H9 (cell line): Measurements from ENCODE around the gene UNC79. TPM values are rescaled to one million over a fixed set of nuclear protein-coding genes. Genes with fewer than 3 reads are reported as not detected.

Experiments used
- DNase-seq: peaks from one replicate; pipeline ENCODE4 v3.0.0-alpha.2; 2017
- H2AFZ ChIP-seq: one replicate; pipeline ENCODE4 v1.6.1; 2013; ENCODE audit warnings: mild to moderate bottlenecking, low read length, control low read depth, moderate library complexity
- H2AK5ac ChIP-seq: 2 replicates; pipeline ENCODE4 v1.6.1; 2013; ENCODE audit warnings: low read length, control low read depth, mixed read lengths; ENCODE audit not compliant: insufficient read length
- H2BK120ac ChIP-seq: one replicate; pipeline ENCODE4 v1.6.1; 2013; ENCODE audit warnings: low read depth, mild to moderate bottlenecking, low read length, control low read depth, inconsistent platforms; ENCODE audit not compliant: poor library complexity, severe bottlenecking
- H2BK12ac ChIP-seq: 2 replicates; pipeline ENCODE4 v1.6.1; 2013; ENCODE audit warnings: low read length, control low read depth, mixed read lengths, low read depth; ENCODE audit not compliant: insufficient read length
- H2BK15ac ChIP-seq: 2 replicates; pipeline ENCODE4 v1.6.1; 2013; ENCODE audit warnings: low read depth, low read length, control low read depth
- H2BK20ac ChIP-seq: one replicate; pipeline ENCODE4 v1.6.1; 2013; ENCODE audit warnings: low read depth, mild to moderate bottlenecking, low read length, control low read depth, inconsistent platforms; ENCODE audit not compliant: poor library complexity, severe bottlenecking
- H2BK5ac ChIP-seq: 2 replicates; pipeline ENCODE4 v1.6.1; 2013; ENCODE audit warnings: low read length, control low read depth, mixed read lengths; ENCODE audit not compliant: insufficient read length
- H3K14ac ChIP-seq: 2 replicates; pipeline ENCODE4 v1.6.1; 2013; ENCODE audit warnings: low read length, control low read depth; ENCODE audit not compliant: insufficient read depth
- H3K18ac ChIP-seq: 2 replicates; pipeline ENCODE4 v1.6.1; 2013; ENCODE audit warnings: low read depth, mild to moderate bottlenecking, mixed read lengths, low read length, control low read depth; ENCODE audit not compliant: insufficient read length
- H3K23ac ChIP-seq: 2 replicates; pipeline ENCODE4 v1.6.1; 2013; ENCODE audit warnings: low read length, control low read depth, mixed read lengths, low read depth; ENCODE audit not compliant: insufficient read length
- H3K23me2 ChIP-seq: 2 replicates; pipeline ENCODE4 v1.6.1; 2013; ENCODE audit warnings: low read depth, mild to moderate bottlenecking, mixed read lengths, low read length, control low read depth; ENCODE audit not compliant: insufficient read length, poor library complexity, severe bottlenecking
- H3K27ac ChIP-seq: 2 replicates; pipeline ENCODE4 v1.5.1; 2013; ENCODE audit warnings: low read length, control low read depth, mixed read lengths, low read depth; ENCODE audit not compliant: insufficient read length
- H3K27me3 ChIP-seq: 2 replicates; pipeline ENCODE4 v1.6.1; 2013; ENCODE audit warnings: low read length, control low read depth, inconsistent platforms; ENCODE audit not compliant: insufficient read depth
- H3K4ac ChIP-seq: 2 replicates; pipeline ENCODE4 v1.6.1; 2013; ENCODE audit warnings: low read depth, mild to moderate bottlenecking, control low read depth, inconsistent platforms, low read length, moderate library complexity
- H3K4me1 ChIP-seq: 2 replicates; pipeline ENCODE4 v1.6.1; 2013; ENCODE audit warnings: low read length, control low read depth, inconsistent platforms; ENCODE audit not compliant: insufficient read depth
- H3K4me2 ChIP-seq: 2 replicates; pipeline ENCODE4 v1.6.1; 2013; ENCODE audit warnings: low read length, control low read depth, mixed read lengths; ENCODE audit not compliant: insufficient read length, insufficient read depth
- H3K56ac ChIP-seq: 2 replicates; pipeline ENCODE4 v1.6.1; 2013; ENCODE audit warnings: low read depth, mild to moderate bottlenecking, mixed read lengths, low read length, control low read depth; ENCODE audit not compliant: insufficient read length
- H3K79me1 ChIP-seq: 2 replicates; pipeline ENCODE4 v1.6.1; 2013; ENCODE audit warnings: low read depth, mild to moderate bottlenecking, moderate library complexity, low read length, control low read depth, inconsistent platforms; ENCODE audit not compliant: insufficient read depth, poor library complexity, severe bottlenecking
- H3K79me2 ChIP-seq: 2 replicates; pipeline ENCODE4 v1.6.1; 2013; ENCODE audit warnings: low read length, control low read depth, inconsistent platforms; ENCODE audit not compliant: insufficient read depth
- H3K9ac ChIP-seq: 2 replicates; pipeline ENCODE4 v1.6.1; 2013; ENCODE audit warnings: low read length, control low read depth, mixed read lengths; ENCODE audit not compliant: insufficient read length; ENCODE audit errors: extremely low read depth
- H3K9me3 ChIP-seq: one replicate; pipeline ENCODE4 v1.6.1; 2013; ENCODE audit warnings: low read depth, low read length, inconsistent platforms; ENCODE audit not compliant: control insufficient read depth
- H3T11ph ChIP-seq: one replicate; pipeline ENCODE4 v1.6.1; 2013; ENCODE audit warnings: mild to moderate bottlenecking, low read length, control low read depth, inconsistent platforms
- H4K20me1 ChIP-seq: one replicate; pipeline ENCODE4 v1.6.1; 2013; ENCODE audit not compliant: control insufficient read depth, insufficient read length, insufficient read depth
- H4K5ac ChIP-seq: 2 replicates; pipeline ENCODE4 v1.6.1; 2013; ENCODE audit warnings: low read depth, mild to moderate bottlenecking, mixed read lengths, low read length, control low read depth; ENCODE audit not compliant: insufficient read length
- H4K8ac ChIP-seq: replicated peaks from 2 replicates; pipeline ENCODE4 v1.6.1; 2013; ENCODE audit warnings: low read length, control low read depth, mixed read lengths, low read depth; ENCODE audit not compliant: insufficient read length
- H4K91ac ChIP-seq: 2 replicates; pipeline ENCODE4 v1.6.1; 2013; ENCODE audit warnings: low read depth, mild to moderate bottlenecking, moderate library complexity, mixed read lengths, low read length, control low read depth; ENCODE audit not compliant: insufficient read length
- H3K27ac Mint-ChIP-seq, 3 experiments: 2 replicates in 2 of 3; 3 replicates in 1 of 3; pipeline ENCODE4 v1.8.0; 2020 to 2021; ENCODE audit warnings: mixed read lengths in 3 of 3, mild to moderate bottlenecking in 1 of 3, moderate library complexity in 1 of 3
- H3K27me3 Mint-ChIP-seq: 2 replicates; pipeline ENCODE4 v1.8.0; 2021; ENCODE audit warnings: low read depth, mild to moderate bottlenecking, moderate library complexity, mixed read lengths
- H3K36me3 Mint-ChIP-seq, 3 experiments: 2 replicates in 2 of 3; 3 replicates in 1 of 3; pipeline ENCODE4 v1.8.0; 2020 to 2021; ENCODE audit warnings: low read depth in 3 of 3, mixed read lengths in 3 of 3; ENCODE audit not compliant: insufficient read depth in 1 of 3
- H3K4me1 Mint-ChIP-seq, 2 experiments: 2 replicates each; pipeline ENCODE4 v1.8.0; 2020; ENCODE audit warnings: mixed read lengths in 2 of 2
- H3K4me3 Mint-ChIP-seq, 2 experiments: 2 replicates in 1 of 2; 3 replicates in 1 of 2; pipeline ENCODE4 v1.8.0; 2020 to 2021; ENCODE audit warnings: mild to moderate bottlenecking in 2 of 2, mixed read lengths in 2 of 2, moderate library complexity in 1 of 2
- H3K9me3 Mint-ChIP-seq, 2 experiments: 2 replicates in 1 of 2; 3 replicates in 1 of 2; pipeline ENCODE4 v1.8.0; 2020; ENCODE audit warnings: mild to moderate bottlenecking in 2 of 2, mixed read lengths in 2 of 2, moderate library complexity in 1 of 2
- CTCF ChIP-seq: fragments of 200-600 bp; sonication (generic); conservative IDR thresholded peaks from 3 replicates; pipeline ENCODE4 v1.8.0; 2021; ENCODE audit warnings: antibody characterized with exemption, mild to moderate bottlenecking
- WGBS: extraction: QIAGEN DNeasy Blood & Tissue Kit; methylation state at CpG from one replicate; pipeline ENCODE4 v1.1.7; 2013; ENCODE audit warnings: missing lambda C conversion rate, low lambda C conversion rate, mixed read lengths; ENCODE audit not compliant: insufficient read length; ENCODE audit errors: extremely low coverage; 5-methylcytosine and 5-hydroxymethylcytosine counted together
- total RNA-seq: library from RNA; stranded (reverse); gene quantifications from 2 replicates; pipeline ENCODE4 v1.2.1, GENCODE V29; 2021

UNC79 gene
- total RNA-seq, 1 experiment from 2014 or later, result 3.0 TPM

DNA sequence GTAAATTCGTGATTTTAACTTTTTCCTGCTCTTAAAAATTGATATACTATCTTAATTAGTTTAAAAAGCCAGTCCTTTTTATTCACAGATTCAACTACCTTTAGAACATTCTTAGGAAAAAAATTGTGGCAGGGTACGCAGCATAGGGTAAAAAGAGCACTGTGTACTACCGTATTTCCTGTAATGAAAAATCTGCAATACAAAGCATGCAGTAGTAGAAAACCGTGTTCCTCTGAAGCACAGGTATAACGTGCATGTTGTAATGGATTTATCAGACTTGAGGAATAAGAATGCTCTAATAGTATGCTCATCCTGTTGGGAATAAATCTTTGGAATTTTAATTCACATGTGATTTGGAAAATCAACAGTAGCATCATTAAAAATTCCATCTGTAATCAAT is 140.5 kb downstream of the UNC79 start:
- Histone ChIP-seq H3K14ac (no peak overlapping the region), H2BK5ac (no peak overlapping the region), H3K4me2 (no peak overlapping the region), H3K18ac (no peak overlapping the region), H3K79me1 (no peaks in the 10 kb centered on the region), H3K9ac (no peak overlapping the region), H2BK20ac (no peak overlapping the region), H3K56ac (no peak overlapping the region), H3K23me2 (no peaks in the 10 kb centered on the region), H2AFZ (no peak overlapping the region), H3K4me1 (no peaks in the 10 kb centered on the region; the same call in 1 of the 2 replicates), H3K27ac (no peak overlapping the region), H4K20me1 (no peaks in the 10 kb centered on the region), H3K79me2 (no peaks in the 10 kb centered on the region), H2BK12ac (no peak overlapping the region), H3K23ac (no peak overlapping the region), H4K8ac (no peak overlapping the region), H2BK15ac (no peak overlapping the region), H3K27me3 (no peaks in the 10 kb centered on the region), H4K91ac (no peak overlapping the region), H4K5ac (no peak overlapping the region), H2AK5ac (no peak overlapping the region), H3K4ac (no peak overlapping the region), H3K9me3 (no peaks in the 10 kb centered on the region), H2BK120ac (no peak overlapping the region), H3T11ph (no peak overlapping the region)
- Mint-ChIP-seq H3K27me3 (no peaks in the 10 kb centered on the region), H3K4me1 (peaks cover 4 to 11% of the 10 kb centered on the region in 2 experiments; a peak in 3 of 4 replicates), H3K36me3 (no peaks in the 10 kb centered on the region), H3K9me3 (no peaks in the 10 kb centered on the region), H3K27ac (no peak overlapping the region), H3K4me3 (no peak overlapping the region)
- WGBS, result no CpG with 5 or more reads among the region's 5 CpGs
- no peak for TF ChIP-seq CTCF
- no peak for DNase-seq
